Glutamatergic neuron (in vitro differentiated cells): Measurements from ENCODE around the gene UBC. TPM values are rescaled to one million over a fixed set of nuclear protein-coding genes. Genes with fewer than 3 reads are reported as not detected.
"Not testable (repeated sequence)": the region's sequence is repeated elsewhere in the genome, so short reads cannot be mapped to it uniquely, and the experiment has no call there.

Experiments
- DNase-seq: peaks from one replicate; pipeline ENCODE4 v3.0.0; 2022
- H3K27ac Mint-ChIP-seq: one replicate; pipeline ENCODE4 v1.8.0; 2020; ENCODE audit warnings: mild to moderate bottlenecking, mixed read lengths, inconsistent platforms; ENCODE audit not compliant: unreplicated experiment
- H3K27me3 Mint-ChIP-seq: one replicate; pipeline ENCODE4 v1.8.0; 2020; ENCODE audit warnings: mild to moderate bottlenecking, moderate library complexity, mixed read lengths, inconsistent platforms; ENCODE audit not compliant: unreplicated experiment
- H3K36me3 Mint-ChIP-seq: one replicate; pipeline ENCODE4 v1.8.0; 2020; ENCODE audit warnings: mild to moderate bottlenecking, mixed read lengths, inconsistent platforms; ENCODE audit not compliant: unreplicated experiment
- H3K4me1 Mint-ChIP-seq: one replicate; pipeline ENCODE4 v1.8.0; 2020; ENCODE audit warnings: mild to moderate bottlenecking, low read depth, mixed read lengths, inconsistent platforms; ENCODE audit not compliant: unreplicated experiment
- H3K4me3 Mint-ChIP-seq: one replicate; pipeline ENCODE4 v1.8.0; 2020; ENCODE audit warnings: mild to moderate bottlenecking, mixed read lengths, inconsistent platforms; ENCODE audit not compliant: unreplicated experiment
- H3K9me3 Mint-ChIP-seq: one replicate; pipeline ENCODE4 v1.8.0; 2020; ENCODE audit warnings: mild to moderate bottlenecking, moderate library complexity, mixed read lengths, inconsistent platforms; ENCODE audit not compliant: unreplicated experiment
- total RNA-seq: library from RNA; stranded (reverse); fragmentation: NEBNext Ultra II Directional; extraction: Animal tissue kit (Norgen Biotek cat#: 25700); gene quantifications from one replicate; pipeline ENCODE4 v1.2.1, GENCODE V29; 2021; ENCODE audit not compliant: unreplicated experiment
- TF ChIP-seq, protein P1 (sequence below): fragments of 200-600 bp; sonication (generic); IDR thresholded peaks from one replicate; pipeline ENCODE4 v1.5.0; 2021; ENCODE audit not compliant: partially characterized antibody, unreplicated experiment

Gene UBC
- total RNA-seq, 1 donor from 2014 or later: 966 TPM

DNA sequence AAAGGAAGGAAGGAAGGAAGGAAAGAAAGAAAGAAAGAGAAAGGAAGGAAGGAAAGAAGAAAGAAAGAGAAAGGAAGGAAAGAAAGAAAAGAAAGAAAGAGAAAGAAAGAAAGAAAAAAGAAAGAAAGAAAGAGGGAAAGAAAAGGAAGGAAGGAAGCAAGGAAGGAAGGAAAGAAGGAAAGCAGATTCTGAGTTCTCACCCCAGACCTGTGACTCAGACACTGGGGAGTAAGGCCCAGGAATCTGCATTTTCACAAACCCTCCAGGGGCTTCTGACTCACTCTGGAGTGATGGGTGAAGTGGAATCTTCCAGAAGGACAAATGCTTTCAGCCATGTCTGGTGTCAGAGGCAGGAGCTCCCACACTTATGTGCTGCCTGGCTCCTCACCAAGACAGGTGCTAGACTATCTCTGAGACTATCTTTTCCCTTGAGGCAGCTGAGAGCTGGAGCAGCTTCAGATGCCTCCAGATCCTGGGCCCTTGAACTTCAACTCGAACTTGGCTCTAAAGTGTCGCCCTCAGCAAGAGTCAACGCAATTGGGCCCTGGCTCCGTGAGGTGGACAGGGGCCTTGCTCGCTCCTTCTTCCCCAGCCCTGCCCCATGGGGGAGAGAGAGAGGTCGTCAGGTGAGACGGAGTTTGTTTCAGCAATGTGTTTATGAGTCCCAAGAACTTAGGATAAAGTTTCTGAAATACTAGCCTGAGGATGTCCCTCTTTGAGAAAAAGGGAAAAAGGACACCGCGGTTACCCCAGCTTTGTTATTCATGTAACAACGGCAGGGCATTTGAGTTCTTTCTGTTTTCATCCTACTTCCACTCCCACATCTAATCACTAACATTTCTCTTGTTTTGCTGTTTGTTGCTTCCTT, 31.0 kb downstream of the UBC start:
- TF ChIP-seq, protein P1, sequence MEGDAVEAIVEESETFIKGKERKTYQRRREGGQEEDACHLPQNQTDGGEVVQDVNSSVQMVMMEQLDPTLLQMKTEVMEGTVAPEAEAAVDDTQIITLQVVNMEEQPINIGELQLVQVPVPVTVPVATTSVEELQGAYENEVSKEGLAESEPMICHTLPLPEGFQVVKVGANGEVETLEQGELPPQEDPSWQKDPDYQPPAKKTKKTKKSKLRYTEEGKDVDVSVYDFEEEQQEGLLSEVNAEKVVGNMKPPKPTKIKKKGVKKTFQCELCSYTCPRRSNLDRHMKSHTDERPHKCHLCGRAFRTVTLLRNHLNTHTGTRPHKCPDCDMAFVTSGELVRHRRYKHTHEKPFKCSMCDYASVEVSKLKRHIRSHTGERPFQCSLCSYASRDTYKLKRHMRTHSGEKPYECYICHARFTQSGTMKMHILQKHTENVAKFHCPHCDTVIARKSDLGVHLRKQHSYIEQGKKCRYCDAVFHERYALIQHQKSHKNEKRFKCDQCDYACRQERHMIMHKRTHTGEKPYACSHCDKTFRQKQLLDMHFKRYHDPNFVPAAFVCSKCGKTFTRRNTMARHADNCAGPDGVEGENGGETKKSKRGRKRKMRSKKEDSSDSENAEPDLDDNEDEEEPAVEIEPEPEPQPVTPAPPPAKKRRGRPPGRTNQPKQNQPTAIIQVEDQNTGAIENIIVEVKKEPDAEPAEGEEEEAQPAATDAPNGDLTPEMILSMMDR: no peak
- DNase-seq: no peak
- no peaks in the 10 kb centered on the region for H3K9me3 Mint-ChIP-seq
- no peaks in the 10 kb centered on the region for H3K27me3 Mint-ChIP-seq
- H3K27ac Mint-ChIP-seq: no peak overlapping the region
- no peak overlapping the region for H3K4me3 Mint-ChIP-seq
- no peaks in the 10 kb centered on the region for H3K36me3 Mint-ChIP-seq
- peaks cover 6% of the 10 kb centered on the region for H3K4me1 Mint-ChIP-seq

DNA sequence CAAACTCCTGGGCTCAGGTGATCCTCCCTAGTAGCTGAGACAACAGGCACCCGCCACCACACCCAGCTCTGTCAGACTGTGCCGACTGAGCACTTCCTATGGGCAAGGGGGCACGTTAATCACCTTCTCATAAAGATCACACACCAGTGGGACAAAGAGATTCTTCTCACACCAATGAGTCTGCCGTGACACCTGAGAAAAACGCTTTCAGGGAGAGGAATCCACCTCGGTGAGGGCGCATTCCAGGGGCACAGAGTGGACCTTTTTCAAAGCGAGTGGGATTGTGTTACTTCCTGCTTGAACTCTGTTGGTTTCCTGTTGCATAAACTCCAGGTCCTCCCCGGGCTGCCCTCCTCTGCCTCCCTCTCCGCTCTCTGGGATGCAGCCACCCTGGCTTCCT, 33.3 kb downstream of the UBC start:
- Mint-ChIP-seq H3K27me3 (peaks cover 2% of the 10 kb centered on the region), H3K27ac (no peak overlapping the region), H3K4me3 (no peak overlapping the region), H3K9me3 (no peaks in the 10 kb centered on the region), H3K36me3 (no peaks in the 10 kb centered on the region), H3K4me1 (peaks cover 6% of the 10 kb centered on the region)
- DNase-seq: no peak
- TF ChIP-seq, protein P1: no peak

DNA sequence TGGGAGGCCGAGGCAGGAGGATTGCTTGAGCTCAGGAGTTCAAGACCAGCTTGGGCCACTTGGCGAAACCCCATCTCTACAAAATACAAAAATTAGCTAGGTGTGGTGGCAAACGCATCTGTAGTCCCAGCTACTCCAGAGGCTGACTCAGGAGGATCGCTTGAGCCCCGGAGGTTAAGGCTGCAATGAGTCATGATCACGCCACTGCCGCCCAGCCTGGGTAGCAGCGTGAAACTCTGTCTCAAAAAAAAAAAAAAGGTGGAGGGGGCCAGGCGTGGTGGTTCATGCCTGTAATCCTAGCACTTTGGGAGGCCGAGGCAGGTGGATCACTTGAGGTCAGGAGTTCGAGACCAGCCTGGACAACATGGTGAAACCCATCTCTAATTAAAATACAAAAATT, 34.1 kb downstream of the UBC start:
- not testable (repeated sequence) for H3K4me1 Mint-ChIP-seq, H3K27me3 Mint-ChIP-seq, H3K27ac Mint-ChIP-seq, H3K36me3 Mint-ChIP-seq, H3K9me3 Mint-ChIP-seq, H3K4me3 Mint-ChIP-seq, DNase-seq

DNA sequence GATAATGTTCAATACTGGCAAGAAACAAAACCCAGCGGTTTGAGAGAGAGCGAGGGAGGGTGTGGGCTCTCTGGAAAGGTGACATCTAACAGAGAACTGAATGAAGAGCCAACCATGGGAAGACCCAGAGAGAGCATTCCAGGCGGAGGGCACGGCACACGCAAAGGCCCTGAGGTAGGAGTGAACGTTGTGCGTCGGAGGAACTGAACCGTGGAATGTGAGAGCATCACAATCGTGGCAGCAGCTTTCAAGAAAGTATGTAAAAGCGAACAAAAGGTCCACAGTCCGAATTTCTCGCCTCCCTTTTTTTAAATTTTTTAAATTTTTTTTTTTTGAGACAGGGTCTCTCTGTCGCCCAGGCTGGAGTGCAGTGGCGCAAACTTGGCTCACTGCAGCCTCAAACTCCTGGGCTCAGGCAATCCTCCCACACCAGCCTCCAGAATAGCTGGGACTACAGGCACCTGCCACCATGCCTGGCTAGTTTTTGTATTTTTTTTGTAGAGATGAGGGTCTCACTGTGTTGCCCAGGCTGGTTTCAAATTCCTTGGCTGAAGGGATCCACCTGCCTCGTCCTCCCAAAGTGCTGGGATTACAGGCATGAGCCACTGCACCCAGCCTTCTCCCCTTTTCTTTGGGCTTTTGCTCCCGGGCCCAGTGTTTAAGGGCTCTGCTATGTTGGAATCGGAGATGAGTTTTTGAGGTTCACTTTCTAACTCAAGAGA, 35.5 kb downstream of the UBC start:
- DNase-seq: no peak
- H3K36me3 Mint-ChIP-seq: no peaks in the 10 kb centered on the region
- no peak overlapping the region for H3K27ac Mint-ChIP-seq
- TF ChIP-seq, protein P1: no peak
- peaks cover 2% of the 10 kb centered on the region for H3K27me3 Mint-ChIP-seq
- no peaks in the 10 kb centered on the region for H3K9me3 Mint-ChIP-seq
- H3K4me1 Mint-ChIP-seq: peaks cover 6% of the 10 kb centered on the region
- no peak overlapping the region for H3K4me3 Mint-ChIP-seq

DNA sequence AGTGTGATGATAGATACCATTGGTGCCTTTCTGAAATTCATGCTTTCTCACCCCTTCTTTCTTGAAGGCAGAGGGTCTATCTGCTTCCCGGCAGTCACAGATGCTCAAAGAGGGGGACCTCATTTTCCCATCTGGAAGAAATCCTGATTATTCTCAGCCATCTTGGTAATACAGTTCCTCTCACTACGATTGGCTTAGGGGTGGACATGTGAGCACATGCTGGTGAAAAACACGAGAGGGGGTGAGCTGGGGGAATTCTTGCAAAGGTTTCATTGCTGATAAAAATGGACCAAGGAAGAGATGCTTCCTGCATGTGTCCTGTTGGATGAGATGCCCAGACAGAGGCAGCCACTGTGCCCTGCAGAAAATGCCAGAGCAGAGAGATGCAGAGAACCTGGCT, 37.0 kb downstream of the UBC start:
- Mint-ChIP-seq H3K27me3 (peaks cover 3% of the 10 kb centered on the region), H3K27ac (no peak overlapping the region), H3K9me3 (no peaks in the 10 kb centered on the region), H3K4me3 (no peak overlapping the region), H3K4me1 (peaks cover 6% of the 10 kb centered on the region), H3K36me3 (no peaks in the 10 kb centered on the region)
- no peak for DNase-seq
- TF ChIP-seq, protein P1: no peak
